HG02610 (cell line): ENCODE data around the gene SYNE4.
A peak's percentile ranks its signal among the peaks of the same experiment; 100 is the strongest.
"Not testable (repeated sequence)": the region's sequence is repeated elsewhere in the genome, so short reads cannot be mapped to it uniquely, and the experiment has no call there.

Source experiments
- ATAC-seq: cut with Tn5 transposase; IDR thresholded peaks from one replicate; pipeline ENCODE4 v1.9.1; 2021; ENCODE audit warnings: mild to moderate bottlenecking, moderate library complexity; ENCODE audit not compliant: unreplicated experiment

The SYNE4 gene

GRCh38 chr19:36008336-36008978 is at the start of gene SYNE4:
TSS of gene SYNE4 (minus strand) at chr19:36008813. CDS start at chr19:36008681, 132 bp downstream.
- no peak for ATAC-seq

- ATAC-seq: peak; percentile 69
Observed at GRCh38 chr19:36054733-36055686, 46.4 kb upstream of the SYNE4 start, which contains the start of gene WDR62. TSS of gene WDR62 (plus strand) at chr19:36054897. CDS start at chr19:36054972, 75 bp downstream.

GRCh38 chr19:36054119-36054732 is 45.6 kb upstream of the SYNE4 start, which contains the start of gene THAP8:
TSS of gene THAP8 (minus strand) at chr19:36054285. CDS start at chr19:36054217, 68 bp downstream.
- peak; percentile 85 for ATAC-seq

GRCh38 chr19:36051637-36052036 is 43.0 kb upstream of the SYNE4 start:
- ATAC-seq: no peak

- ATAC-seq: no peak
Observed at GRCh38 chr19:36051236-36051635, 42.6 kb upstream of the SYNE4 start.

GRCh38 chr19:36049080-36049698 is 40.6 kb upstream of the SYNE4 start:
- ATAC-seq: no peak

GRCh38 chr19:36047835-36048234 is 39.2 kb upstream of the SYNE4 start:
- no peak for ATAC-seq

- no peak for ATAC-seq
Observed at GRCh38 chr19:36046443-36047050, 37.9 kb upstream of the SYNE4 start.

- ATAC-seq: no peak
Observed at GRCh38 chr19:36043952-36044351, 35.3 kb upstream of the SYNE4 start.

- ATAC-seq: no peak
Observed at GRCh38 chr19:36041831-36042230, 33.2 kb upstream of the SYNE4 start.

GRCh38 chr19:36041092-36041491 is 32.5 kb upstream of the SYNE4 start:
- ATAC-seq: not testable (repeated sequence)

GRCh38 chr19:36040495-36040894 is 31.9 kb upstream of the SYNE4 start:
- ATAC-seq: no peak

- ATAC-seq: no peak
Observed at GRCh38 chr19:36032251-36033104, 23.9 kb upstream of the SYNE4 start, which contains the start of gene CLIP3. TSS of gene CLIP3 (minus strand) at chr19:36032873. CDS start at chr19:36032357, 516 bp downstream.

- ATAC-seq: no peak
Observed at GRCh38 chr19:36031308-36031707, 22.7 kb upstream of the SYNE4 start.

- no peak for ATAC-seq
Observed at GRCh38 chr19:36030264-36031148, 21.9 kb upstream of the SYNE4 start.

GRCh38 chr19:36028313-36029041 is 19.9 kb upstream of the SYNE4 start:
- ATAC-seq: no peak

- no peak for ATAC-seq
Observed at GRCh38 chr19:36027696-36028095, 19.1 kb upstream of the SYNE4 start.
